ENCODE results near the gene GATA1.

GRCh38 chrX:48815266-48815665, 28.9 kb downstream of the GATA1 start:
- TF ChIP-seq CTCF (IDR thresholded peaks at IDR 0.05 in 8 of 11, conservative IDR thresholded peaks at IDR 0.05 in 3 of 11), result no peak
- TF ChIP-seq POLR2AphosphoS5 (IDR thresholded peaks at IDR 0.05), result no peak

Data from spleen (tissue), 7 donors.